GM23338 (cell line): ENCODE data around the gene MCU.

Source experiments
- CREB1 ChIP-seq: fragments of 250-450 bp; sonication (Bioruptor Pico); IDR thresholded peaks from 2 replicates; pipeline ENCODE4 v1.5.0; 2020; ENCODE audit warnings: low read depth, mild to moderate bottlenecking, moderate library complexity
- EZH2 ChIP-seq: fragments of 200-600 bp; sonication (generic); IDR thresholded peaks from one replicate; pipeline ENCODE4 v1.8.0; 2017; ENCODE audit warnings: antibody characterized with exemption, mild to moderate bottlenecking, low read depth; ENCODE audit not compliant: unreplicated experiment
- POLR2AphosphoS5 ChIP-seq: IDR thresholded peaks from 2 replicates; pipeline ENCODE4 v1.6.1; 2016; ENCODE audit warnings: antibody characterized with exemption, low read depth
- TF ChIP-seq, protein P1 (sequence below), 2 experiments: fragments of 200-600 bp in 1 of 2; sonication (generic) in 1 of 2; conservative IDR thresholded peaks; 2 replicates each; pipeline versions ENCODE4 v1.5.1 to v1.6.1; 2016 to 2017; ENCODE audit warnings: antibody characterized with exemption in 2 of 2, low read depth in 2 of 2, mild to moderate bottlenecking in 2 of 2, moderate library complexity in 1 of 2
- TF ChIP-seq, protein P2 (sequence below): IDR thresholded peaks from 2 replicates; pipeline ENCODE4 v1.6.1; 2016; ENCODE audit warnings: antibody characterized with exemption

DNA sequence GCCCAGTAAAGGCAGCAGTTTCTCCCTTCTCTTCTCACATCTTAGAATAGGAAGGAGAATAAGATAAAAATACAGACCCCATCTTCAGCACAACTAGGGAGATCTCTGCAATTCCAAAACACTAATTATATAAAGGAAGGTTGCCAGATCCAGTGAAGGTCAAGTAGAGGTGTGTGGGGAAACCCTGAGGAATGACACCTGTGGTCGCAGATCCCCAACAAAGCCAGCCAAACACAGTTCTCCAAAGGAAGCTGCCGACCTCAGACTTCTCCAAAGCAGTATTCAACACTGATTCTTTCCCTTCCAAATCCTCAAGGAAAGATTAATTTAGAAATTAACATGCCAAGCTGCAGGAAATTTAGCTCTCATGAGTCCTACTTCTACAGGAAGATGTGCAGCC lies 138.7 kb downstream of the MCU start:
- TF ChIP-seq POLR2AphosphoS5 (no peak), EZH2 (no peak), CREB1 (no peak)
- TF ChIP-seq, protein P1, sequence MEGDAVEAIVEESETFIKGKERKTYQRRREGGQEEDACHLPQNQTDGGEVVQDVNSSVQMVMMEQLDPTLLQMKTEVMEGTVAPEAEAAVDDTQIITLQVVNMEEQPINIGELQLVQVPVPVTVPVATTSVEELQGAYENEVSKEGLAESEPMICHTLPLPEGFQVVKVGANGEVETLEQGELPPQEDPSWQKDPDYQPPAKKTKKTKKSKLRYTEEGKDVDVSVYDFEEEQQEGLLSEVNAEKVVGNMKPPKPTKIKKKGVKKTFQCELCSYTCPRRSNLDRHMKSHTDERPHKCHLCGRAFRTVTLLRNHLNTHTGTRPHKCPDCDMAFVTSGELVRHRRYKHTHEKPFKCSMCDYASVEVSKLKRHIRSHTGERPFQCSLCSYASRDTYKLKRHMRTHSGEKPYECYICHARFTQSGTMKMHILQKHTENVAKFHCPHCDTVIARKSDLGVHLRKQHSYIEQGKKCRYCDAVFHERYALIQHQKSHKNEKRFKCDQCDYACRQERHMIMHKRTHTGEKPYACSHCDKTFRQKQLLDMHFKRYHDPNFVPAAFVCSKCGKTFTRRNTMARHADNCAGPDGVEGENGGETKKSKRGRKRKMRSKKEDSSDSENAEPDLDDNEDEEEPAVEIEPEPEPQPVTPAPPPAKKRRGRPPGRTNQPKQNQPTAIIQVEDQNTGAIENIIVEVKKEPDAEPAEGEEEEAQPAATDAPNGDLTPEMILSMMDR (conservative IDR thresholded peaks at IDR 0.05; ENCODE audit: low read depth in 2 of 2) = no peak
- TF ChIP-seq, protein P2, sequence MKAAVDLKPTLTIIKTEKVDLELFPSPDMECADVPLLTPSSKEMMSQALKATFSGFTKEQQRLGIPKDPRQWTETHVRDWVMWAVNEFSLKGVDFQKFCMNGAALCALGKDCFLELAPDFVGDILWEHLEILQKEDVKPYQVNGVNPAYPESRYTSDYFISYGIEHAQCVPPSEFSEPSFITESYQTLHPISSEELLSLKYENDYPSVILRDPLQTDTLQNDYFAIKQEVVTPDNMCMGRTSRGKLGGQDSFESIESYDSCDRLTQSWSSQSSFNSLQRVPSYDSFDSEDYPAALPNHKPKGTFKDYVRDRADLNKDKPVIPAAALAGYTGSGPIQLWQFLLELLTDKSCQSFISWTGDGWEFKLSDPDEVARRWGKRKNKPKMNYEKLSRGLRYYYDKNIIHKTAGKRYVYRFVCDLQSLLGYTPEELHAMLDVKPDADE = no peak
